ENCODE measurements around the gene PAOX. TPM values are rescaled to one million over a fixed set of nuclear protein-coding genes. Genes with fewer than 3 reads are reported as not detected.
"Not testable (repeated sequence)": the region's sequence is repeated elsewhere in the genome, so short reads cannot be mapped to it uniquely, and the experiment has no call there.

Gene PAOX
- total RNA-seq, 1 donor from 2014 or later: 4.6 TPM

GRCh38 chr10:133429571-133429970 lies 50.5 kb downstream of the PAOX start:
- H3K4me3 ChIP-seq; H3K79me2 ChIP-seq (ENCODE audit: low read depth); H3K36me3 ChIP-seq; H3K4me2 ChIP-seq; H3K9ac ChIP-seq; H3K9me3 ChIP-seq (ENCODE audit: low read depth); H3K4me1 ChIP-seq; DNase-seq (ENCODE audit: low spot score); H3K27ac Mint-ChIP-seq; H3K4me1 Mint-ChIP-seq; H3K27ac ChIP-seq; H2AFZ ChIP-seq (replicated peaks); H3K4me3 Mint-ChIP-seq; H4K20me1 ChIP-seq (ENCODE audit: low read depth); H3K27me3 Mint-ChIP-seq (ENCODE audit: insufficient read depth, low read depth); H3K27me3 ChIP-seq; H3F3A ChIP-seq (ENCODE audit: low read depth); H3K36me3 Mint-ChIP-seq: not testable (repeated sequence)
- H3K9me3 Mint-ChIP-seq: peaks cover 11% of the 10 kb centered on the region

GRCh38 chr10:133431888-133432613 lies 53.0 kb downstream of the PAOX start:
- H3K4me1 ChIP-seq; H3K27me3 Mint-ChIP-seq (ENCODE audit: insufficient read depth, low read depth): not testable (repeated sequence)

GRCh38 chr10:133432789-133433188 lies 53.7 kb downstream of the PAOX start:
- H3K4me1 Mint-ChIP-seq; H3K27me3 Mint-ChIP-seq (ENCODE audit: insufficient read depth, low read depth); H3K4me2 ChIP-seq; H3K36me3 Mint-ChIP-seq; H3K36me3 ChIP-seq; H3K4me3 ChIP-seq; H3K79me2 ChIP-seq (ENCODE audit: low read depth); H3K9me3 ChIP-seq (ENCODE audit: low read depth); H4K20me1 ChIP-seq (ENCODE audit: low read depth); H3K27ac Mint-ChIP-seq; H3K27me3 ChIP-seq; H2AFZ ChIP-seq (replicated peaks); H3F3A ChIP-seq (ENCODE audit: low read depth); H3K27ac ChIP-seq; H3K4me3 Mint-ChIP-seq; H3K9ac ChIP-seq; H3K4me1 ChIP-seq; DNase-seq (ENCODE audit: low spot score): not testable (repeated sequence)
- peaks cover 18% of the 10 kb centered on the region for H3K9me3 Mint-ChIP-seq

More at GRCh38 chr10:133431888-133432613, 53.0 kb downstream of the PAOX start:
- not testable (repeated sequence) for H3K4me3 Mint-ChIP-seq; H3K4me1 Mint-ChIP-seq; H3F3A ChIP-seq (ENCODE audit: low read depth); H3K27ac ChIP-seq; H4K20me1 ChIP-seq (ENCODE audit: low read depth); H3K79me2 ChIP-seq (ENCODE audit: low read depth); H3K27ac Mint-ChIP-seq; H3K36me3 Mint-ChIP-seq; H3K4me2 ChIP-seq; H2AFZ ChIP-seq (replicated peaks); H3K9ac ChIP-seq; H3K36me3 ChIP-seq; H3K9me3 ChIP-seq (ENCODE audit: low read depth); DNase-seq (ENCODE audit: low spot score); H3K27me3 ChIP-seq; H3K4me3 ChIP-seq
- H3K9me3 Mint-ChIP-seq: peaks cover 13% of the 10 kb centered on the region

DNA sequence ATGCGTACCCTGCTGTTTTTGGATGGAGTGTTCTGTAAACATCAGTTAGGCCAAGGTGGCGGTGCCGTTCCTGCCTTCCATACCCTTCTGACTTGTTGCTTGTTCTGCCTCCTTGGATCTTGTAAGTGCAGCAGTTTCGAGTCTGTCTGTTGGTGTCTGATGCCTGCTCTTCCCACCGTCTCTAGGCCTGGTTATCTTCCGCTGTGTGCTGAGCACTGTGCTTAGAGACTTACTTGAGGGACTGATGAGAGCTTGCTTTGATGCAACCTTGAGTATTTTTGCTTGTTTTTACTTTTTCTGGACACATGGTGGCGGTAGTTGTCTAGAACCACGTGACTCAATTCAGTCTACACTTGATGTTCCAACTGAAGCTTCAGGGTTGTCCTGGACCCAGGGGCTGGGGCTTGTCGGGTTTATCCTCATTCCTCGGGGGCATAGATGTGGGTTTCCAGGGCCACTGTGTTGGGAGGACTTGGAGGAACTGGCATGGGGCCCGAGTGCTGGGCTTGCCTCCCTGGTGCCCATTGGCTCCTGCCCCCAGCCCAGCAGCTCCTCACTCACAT lies 59.7 kb downstream of the PAOX start:
- H3K9me3 Mint-ChIP-seq: peaks cover 29% of the 10 kb centered on the region
- no peaks in the 10 kb centered on the region for H3K36me3 ChIP-seq
- H3K27ac Mint-ChIP-seq: no peak overlapping the region
- peaks cover 7% of the 10 kb centered on the region for H3K27me3 Mint-ChIP-seq (ENCODE audit: insufficient read depth, low read depth)
- H3K27me3 ChIP-seq: no peaks in the 10 kb centered on the region
- H3K4me2 ChIP-seq: no peak overlapping the region
- H3K9me3 ChIP-seq (ENCODE audit: low read depth): no peaks in the 10 kb centered on the region
- no peak for DNase-seq (ENCODE audit: low spot score)
- no peak overlapping the region for H3K4me3 Mint-ChIP-seq
- no peaks in the 10 kb centered on the region for H3K4me1 ChIP-seq
- H3K79me2 ChIP-seq (ENCODE audit: low read depth): no peaks in the 10 kb centered on the region
- no peak overlapping the region for H3K9ac ChIP-seq
- no peak overlapping the region for H3K4me3 ChIP-seq
- no peaks in the 10 kb centered on the region for H3K4me1 Mint-ChIP-seq
- no peak overlapping the region for H3K27ac ChIP-seq
- peaks cover 2% of the 10 kb centered on the region for H3K36me3 Mint-ChIP-seq
- H4K20me1 ChIP-seq (ENCODE audit: low read depth): no peaks in the 10 kb centered on the region
- TF ChIP-seq CTCF (IDR thresholded peaks at IDR 0.05): peak; percentile 9
- TF ChIP-seq EZH2 (IDR thresholded peaks at IDR 0.05): no peak
- no peaks in the 10 kb centered on the region for H3F3A ChIP-seq (ENCODE audit: low read depth)
- no peak overlapping the region for H2AFZ ChIP-seq (replicated peaks)
